GM20431 (cell line): ENCODE results near the gene GATD1.

ENCODE experiments used
- in situ Hi-C: fragments of 300-500 bp; cut with MseI, MboI; formaldehyde crosslinking; loops from one replicate; pipeline ENCODE4 v1.15.0; 2020; ENCODE audit warnings: low sequenced_read_pairs; ENCODE audit not compliant: unreplicated experiment

Gene GATD1

DNA sequence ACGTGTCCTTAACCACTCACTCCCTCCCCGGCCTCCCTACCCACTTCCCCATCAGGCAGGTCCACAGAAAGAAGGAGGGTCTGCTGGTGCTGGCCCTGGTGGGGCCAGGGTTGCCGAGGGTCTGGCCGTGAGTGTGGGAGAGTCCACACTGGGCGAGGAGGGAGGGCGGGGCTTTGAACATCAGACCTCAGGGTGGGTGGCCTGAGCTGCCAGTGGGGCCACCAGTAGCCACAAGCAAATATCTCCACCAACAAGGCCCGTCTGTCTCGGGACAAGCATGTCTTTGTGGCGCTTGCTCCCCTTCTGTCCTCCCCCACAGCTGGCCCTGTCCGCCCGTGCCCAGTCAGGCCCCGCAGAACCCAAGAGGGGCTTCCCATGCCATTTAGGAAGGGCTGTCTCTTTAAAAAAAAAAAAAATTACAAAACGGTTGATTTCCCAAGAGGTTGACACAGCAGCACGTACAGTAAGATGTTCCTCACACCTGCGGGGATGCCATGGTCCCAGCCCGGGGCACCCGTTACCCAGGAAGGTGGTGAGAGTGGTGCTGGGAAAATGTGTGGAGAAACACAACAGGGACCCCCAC, 47.7 kb downstream of the GATD1 start:
- in situ Hi-C loops, result loop anchor here (10.0 kb wide), 1 partner anchor 175 kb away; no protein-coding TSS in a partner anchor

DNA sequence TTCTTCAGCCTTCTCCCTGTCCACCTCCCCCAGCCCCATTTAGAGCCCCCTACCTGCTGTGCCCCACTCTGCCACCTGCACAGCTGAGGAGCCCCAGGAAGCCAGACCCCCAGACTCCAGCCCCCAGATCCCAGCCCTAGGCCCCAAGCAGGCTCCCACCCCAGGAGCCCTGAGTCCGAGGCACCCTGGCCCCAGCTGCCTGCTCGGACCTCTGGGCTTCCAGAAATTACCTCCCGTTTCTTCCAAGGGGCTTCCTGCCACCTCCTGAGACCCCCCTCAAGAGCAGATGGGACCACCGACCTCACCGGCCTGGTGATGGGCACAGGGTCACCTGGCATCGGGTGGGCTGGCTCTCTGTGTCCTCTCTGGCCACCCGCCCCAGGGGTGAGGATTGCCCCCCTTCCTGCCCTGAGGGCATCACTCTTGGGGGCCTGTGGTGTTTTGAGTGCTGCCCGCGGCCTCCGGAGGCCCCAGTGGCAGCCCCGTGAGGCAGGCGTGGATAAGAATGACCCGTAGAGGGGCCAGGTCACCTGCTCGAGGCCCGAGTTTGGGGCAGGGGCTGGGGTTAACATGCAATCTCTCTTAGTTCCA, 48.3 kb downstream of the GATD1 start:
- in situ Hi-C loops, result loop anchor here (10.0 kb wide), 1 partner anchor 174 kb away; no protein-coding TSS in a partner anchor

DNA sequence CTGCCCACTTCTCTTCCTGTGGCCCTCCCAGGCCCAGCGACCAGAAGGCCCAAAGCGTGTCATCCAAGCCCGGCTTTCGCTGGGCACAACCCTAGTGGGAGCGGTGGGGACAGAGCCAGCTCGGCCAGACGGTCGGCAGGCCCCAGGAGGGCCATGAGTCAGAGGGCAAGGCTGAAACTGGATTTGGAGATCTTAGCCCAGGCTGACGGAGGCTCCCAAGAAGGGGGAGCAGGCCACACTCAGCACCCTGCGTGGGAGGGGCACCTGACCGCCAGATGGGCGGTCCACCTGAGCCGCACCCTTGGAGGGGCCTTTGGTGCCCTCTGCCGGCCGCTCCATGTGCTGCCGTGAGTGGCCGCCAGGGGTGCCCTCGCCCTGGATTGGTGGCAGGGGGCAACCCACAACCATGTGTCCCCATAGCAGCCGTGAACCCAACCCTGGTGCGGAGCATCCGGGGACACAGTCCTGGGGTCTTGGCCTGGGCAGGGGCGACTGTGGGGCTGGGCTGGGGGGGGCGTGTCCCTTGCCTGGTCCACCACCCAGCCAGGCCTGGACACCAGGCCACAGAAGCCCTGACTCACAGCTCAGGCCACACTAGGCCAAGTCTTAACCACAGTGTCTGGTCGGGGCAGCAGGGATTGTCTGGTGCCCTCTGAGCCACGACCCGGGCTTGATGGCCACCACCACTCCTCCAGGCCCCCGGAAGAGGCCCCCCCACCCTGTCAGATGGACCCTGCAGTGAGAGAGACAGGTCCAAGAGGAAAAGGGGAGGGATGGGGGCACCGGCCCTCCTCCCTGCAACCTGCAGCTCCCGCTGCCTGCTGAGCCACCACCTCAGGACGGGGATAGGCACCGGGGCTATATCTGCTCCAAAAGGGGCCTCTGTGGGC, 49.2 kb downstream of the GATD1 start:
- in situ Hi-C loops, result loop anchor here (10.0 kb wide), 1 partner anchor 173 kb away; no protein-coding TSS in a partner anchor

DNA sequence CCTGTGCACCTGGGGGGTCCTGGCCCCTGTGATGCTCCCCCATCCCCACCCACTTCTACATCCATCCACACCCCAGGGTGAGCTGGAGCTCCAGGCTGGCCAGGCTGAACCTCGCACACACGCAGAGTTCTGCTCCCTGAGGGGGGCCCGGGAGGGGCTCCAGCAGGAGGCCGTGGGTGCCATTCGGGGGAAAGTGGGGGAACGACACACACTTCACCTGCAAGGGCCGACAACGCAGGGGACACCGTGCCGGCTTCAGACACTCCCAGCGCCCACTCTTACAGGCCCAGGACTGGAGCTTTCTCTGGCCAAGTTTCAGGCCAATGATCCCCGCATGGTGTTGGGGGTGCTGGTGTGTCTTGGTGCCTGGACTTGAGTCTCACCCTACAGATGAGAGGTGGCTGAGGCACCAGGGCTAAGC, 50.0 kb downstream of the GATD1 start:
- in situ Hi-C loops, result loop anchor here (10.0 kb wide), 1 partner anchor 172 kb away; no protein-coding TSS in a partner anchor

DNA sequence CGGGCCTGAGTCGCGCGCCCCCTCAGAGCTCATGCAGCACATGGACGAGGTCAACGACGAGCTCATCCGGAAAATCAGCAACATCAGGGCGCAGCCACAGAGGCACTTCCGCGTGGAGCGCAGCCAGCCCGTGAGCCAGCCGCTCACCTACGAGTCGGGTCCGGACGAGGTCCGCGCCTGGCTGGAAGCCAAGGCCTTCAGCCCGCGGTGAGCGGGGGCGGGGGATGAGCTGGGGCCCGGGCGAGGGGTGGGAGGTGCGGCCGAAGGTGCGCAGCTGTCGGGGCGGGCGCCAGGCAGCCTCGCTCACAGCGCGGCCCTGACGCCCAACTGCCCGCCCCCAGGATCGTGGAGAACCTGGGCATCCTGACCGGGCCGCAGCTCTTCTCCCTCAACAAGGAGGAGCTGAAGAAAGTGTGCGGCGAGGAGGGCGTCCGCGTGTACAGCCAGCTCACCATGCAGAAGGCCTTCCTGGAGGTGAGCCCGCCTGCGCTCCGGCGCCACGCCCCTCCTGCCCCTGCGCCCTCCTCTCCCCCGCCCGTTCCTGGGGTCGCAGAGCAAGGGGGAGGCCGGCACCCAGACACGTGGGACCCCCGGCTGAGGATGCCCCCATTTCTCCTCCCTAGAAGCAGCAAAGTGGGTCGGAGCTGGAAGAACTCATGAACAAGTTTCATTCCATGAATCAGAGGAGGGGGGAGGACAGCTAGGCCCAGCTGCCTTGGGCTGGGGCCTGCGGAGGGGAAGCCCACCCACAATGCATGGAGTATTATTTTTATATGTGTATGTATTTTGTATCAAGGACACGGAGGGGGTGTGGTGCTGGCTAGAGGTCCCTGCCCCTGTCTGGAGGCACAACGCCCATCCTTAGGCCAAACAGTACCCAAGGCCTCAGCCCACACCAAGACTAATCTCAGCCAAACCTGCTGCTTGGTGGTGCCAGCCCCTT, 50.7 kb downstream of the GATD1 start:
- in situ Hi-C loops, result loop anchor here (10.0 kb wide), 1 partner anchor 172 kb away; no protein-coding TSS in a partner anchor

DNA sequence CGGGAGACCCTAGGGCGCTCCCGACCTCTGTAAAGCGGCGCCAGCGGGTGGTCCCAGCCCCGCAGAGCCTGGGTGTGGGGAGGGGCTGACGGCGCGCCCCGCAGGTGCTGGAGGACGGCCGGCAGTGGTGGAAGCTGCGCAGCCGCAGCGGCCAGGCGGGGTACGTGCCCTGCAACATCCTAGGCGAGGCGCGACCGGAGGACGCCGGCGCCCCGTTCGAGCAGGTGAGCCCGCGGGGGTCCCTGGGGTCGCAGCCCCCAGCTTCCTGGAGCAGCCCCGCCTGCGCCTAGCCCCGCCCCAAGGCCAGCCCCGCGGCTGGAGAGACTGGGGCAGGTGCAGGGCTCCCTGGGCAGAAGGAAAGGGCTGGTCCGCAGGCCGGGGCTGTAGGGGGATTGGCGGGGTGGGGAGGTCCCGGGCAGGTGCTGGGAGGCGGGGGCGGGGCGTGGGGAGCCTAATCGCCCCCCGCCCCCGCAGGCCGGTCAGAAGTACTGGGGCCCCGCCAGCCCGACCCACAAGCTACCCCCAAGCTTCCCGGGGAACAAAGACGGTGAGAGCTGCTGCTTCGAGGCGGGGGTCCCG, 51.6 kb downstream of the GATD1 start:
- in situ Hi-C loops, result loop anchor here (10.0 kb wide), 1 partner anchor 171 kb away; no protein-coding TSS in a partner anchor

DNA sequence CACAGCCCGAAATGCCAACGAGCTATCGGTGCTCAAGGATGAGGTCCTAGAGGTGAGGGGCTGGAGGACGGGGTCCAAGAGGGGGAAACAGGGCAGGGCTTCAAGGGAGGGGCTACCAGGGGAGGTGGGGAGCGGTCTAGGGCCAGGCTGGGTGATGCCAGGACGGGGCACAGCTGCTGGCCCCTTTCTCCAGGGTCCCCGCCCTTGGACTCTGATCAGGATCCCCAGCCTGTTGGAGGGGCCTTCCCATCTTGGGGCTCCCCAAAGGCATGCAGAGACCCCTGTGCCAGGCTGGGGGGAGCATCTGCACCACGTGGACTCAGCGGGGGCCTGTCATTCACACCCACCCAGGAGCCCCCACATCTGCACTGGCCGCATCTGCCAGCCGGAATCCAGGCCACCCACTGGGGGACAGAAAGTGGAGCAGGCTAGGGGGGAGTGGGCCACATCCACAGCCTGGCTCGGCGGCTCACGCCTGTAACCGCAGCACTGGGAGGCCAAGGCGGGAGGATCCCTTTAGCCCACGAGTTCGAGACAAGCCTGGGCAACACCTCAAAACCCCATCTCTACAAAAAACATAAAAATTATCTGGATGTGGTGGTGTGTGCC, 52.4 kb downstream of the GATD1 start:
- in situ Hi-C loops, result loop anchor here (10.0 kb wide), 1 partner anchor 170 kb away; no protein-coding TSS in a partner anchor

DNA sequence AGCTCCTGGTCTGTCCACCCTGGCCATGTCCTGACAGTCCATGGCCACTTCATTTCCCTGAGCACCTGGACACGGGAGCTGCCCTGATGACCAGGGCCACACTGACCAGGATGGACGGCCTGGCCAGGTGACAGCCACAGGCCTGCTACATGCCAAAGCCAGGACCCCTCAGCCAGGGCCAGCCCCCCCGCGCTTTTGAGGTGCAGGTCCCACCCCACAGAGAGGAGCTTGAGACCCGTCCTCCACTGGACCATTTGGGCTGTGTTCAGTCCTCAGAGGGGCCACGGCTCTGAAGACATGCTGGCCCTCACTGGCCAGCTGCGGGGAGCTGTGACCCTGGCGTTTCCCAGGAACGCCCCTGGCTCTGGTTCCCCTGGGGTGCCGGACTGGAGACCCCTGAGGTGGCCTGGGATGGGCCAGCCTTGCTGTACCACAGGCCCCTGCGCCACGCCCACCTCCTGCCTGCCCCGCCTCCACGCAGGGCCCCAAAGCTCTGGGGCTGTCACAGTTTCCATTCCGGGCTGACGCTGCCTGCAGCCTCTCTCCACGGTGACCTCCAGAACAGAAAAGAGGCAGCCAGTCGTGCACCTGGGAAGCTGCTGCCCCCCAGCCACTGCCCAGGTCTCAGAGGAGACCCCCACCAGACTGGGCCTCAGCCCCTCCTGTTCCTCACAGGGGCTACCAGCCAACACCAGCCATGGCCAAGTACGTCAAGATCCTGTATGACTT, 53.1 kb downstream of the GATD1 start:
- in situ Hi-C loops, result loop anchor here (10.0 kb wide), 1 partner anchor 169 kb away; no protein-coding TSS in a partner anchor

DNA sequence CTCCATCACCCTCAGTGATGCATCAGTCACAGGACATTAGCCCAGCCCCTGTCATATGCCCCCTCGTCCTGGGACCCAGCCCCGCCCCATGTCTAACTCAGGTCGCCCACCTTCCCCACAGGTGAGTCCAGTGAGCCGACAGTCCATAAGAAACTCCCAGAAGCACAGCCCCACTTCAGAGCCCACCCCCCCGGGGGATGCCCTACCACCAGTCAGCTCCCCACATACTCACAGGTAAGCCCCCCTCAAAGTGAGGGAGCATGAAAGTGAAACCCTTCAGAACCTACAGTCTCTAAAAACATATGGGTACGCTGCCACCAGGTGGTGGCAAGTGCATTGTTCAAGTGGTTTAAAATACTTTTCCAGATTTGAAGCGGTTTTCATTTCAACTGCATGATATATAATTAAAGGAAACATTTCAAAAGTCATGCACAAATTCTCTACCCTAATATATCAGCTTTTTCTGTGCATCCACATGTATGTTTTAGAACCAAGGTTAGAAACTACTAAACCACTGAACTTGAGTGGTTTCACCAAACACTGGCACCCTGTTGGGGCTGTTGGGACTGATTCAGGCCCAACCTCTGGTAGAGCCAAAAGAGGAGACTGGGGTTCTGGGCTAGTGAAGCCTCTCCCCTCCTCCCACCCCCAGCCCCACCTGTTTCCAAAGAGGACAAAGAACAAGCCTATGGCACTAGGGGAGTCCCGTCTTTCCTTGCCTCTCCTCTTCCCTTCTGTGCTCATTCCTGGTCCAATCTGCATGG, 54.0 kb downstream of the GATD1 start:
- in situ Hi-C loops, result loop anchor here (10.0 kb wide), 1 partner anchor 169 kb away; no protein-coding TSS in a partner anchor

DNA sequence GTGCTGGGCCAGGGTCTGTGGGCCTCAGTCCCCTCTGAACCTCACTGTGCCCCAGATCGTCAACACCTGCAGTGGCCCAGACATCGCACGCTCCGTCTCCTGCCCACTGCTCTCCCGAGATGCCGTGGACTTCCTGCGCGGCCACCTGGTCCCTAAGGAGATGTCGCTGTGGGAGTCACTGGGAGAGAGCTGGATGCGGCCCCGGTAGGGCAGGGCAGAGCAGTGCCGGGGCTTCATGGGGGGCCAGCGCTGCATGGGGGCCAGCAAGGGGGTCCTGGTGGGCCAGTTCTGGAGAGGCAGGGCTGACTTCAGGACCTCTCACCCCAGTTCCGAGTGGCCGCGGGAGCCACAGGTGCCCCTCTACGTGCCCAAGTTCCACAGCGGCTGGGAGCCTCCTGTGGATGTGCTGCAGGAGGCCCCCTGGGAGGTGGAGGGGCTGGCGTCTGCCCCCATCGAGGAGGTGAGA, 54.9 kb downstream of the GATD1 start:
- in situ Hi-C loops, result loop anchor here (10.0 kb wide), 1 partner anchor 168 kb away; no protein-coding TSS in a partner anchor

DNA sequence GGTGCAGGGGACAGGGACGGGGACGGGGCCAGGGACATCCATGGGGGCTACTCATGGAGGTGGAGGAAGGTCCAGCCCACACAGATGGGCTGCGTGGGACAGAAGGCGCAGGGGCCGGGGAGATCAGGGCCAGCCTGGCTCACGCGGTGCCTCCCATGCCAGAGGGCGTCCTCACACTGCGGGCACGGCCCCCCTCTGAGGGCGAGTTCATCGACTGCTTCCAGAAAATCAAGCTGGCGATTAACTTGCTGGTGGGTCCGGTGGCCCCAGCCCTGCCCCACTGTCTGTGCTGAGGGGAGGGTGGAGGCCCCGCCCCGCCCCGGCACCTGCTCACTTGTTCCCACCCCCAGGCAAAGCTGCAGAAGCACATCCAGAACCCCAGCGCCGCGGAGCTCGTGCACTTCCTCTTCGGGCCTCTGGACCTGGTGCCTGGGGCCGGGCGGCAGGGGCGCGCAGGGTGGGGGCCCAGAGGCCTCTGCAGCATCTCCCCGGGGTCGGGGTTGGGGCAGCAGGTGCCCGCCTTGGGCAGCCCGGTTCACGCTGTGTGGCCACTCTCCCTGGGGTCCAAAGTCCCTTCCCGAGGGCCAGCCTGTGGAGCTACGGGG, 55.4 kb downstream of the GATD1 start:
- in situ Hi-C loops, result loop anchor here (10.0 kb wide), 1 partner anchor 167 kb away; no protein-coding TSS in a partner anchor

DNA sequence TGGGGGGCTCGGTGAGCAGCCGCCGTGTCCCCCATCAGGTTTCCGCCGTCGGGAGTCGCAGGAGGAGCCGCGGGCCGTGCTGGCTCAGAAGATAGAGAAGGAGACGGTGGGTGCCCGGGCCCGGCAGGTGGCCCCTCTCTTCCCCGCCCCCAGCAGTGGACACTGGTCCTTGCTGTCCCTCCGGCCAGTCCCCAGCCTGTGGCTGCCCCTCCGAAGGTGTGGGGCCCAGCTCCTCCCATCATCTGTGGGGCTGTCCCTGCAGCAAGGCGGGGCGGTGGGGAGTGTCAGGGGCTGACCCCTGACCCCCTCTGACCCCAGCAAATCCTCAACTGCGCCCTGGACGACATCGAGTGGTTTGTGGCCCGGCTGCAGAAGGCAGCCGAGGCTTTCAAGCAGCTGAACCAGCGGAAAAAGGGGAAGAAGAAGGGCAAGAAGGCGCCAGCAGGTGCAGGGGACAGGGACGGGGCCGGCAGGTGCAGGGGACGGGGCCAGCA, 56.0 kb downstream of the GATD1 start:
- in situ Hi-C loops, result loop anchor here (10.0 kb wide), 1 partner anchor 166 kb away; no protein-coding TSS in a partner anchor

DNA sequence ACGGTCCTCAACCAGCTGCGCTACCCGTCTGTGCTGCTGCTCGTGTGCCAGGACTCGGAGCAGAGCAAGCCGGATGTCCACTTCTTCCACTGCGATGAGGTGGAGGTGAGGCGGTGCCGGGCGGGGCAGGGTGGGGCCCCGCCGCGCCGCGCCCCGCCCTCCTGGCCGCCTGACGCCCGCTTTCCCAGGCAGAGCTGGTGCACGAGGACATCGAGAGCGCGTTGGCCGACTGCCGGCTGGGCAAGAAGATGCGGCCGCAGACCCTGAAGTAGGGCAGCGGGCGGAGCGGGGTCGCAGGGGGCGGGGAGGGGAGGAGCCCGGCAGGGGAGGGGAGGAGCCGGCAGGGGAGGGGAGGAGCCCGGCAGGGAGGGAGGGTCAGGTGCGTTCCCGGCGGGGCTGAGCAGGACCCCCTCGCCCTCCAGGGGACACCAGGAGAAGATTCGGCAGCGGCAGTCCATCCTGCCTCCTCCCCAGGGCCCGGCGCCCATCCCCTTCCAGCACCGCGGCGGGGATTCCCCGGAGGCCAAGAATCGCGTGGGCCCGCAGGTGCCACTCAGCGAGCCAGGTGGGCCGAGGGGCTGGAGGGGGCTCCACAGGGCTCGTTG, 56.5 kb downstream of the GATD1 start:
- in situ Hi-C loops, result loop anchor here (10.0 kb wide), 1 partner anchor 166 kb away; no protein-coding TSS in a partner anchor

DNA sequence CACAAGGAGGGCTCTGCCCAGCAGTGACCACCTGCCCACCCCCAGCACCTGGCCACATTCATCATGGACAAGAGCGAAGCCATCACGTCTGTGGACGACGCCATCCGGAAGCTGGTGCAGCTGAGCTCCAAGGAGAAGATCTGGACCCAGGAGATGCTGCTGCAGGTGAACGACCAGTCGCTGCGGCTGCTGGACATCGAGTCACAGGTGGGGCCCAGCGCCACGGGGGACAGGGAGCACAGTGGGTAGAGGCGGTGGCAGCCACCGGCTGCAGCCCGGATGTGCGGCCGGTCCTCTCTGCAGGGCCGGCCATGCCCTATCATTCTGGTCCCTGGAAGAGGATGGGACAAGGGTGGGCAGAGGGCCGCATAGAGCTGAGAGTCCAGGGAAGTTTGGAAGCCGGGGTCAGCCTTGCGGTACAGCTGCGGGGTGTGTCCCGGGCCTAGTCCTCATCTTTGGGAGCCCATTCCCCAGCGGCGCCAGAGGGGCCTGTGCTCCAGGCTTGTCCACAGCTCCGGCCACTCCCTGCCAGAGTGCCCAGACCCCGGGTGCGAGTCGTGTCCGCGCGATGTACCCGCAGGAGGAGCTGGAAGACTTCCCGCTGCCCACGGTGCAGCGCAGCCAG, 57.2 kb downstream of the GATD1 start:
- in situ Hi-C loops, result loop anchor here (10.0 kb wide), 1 partner anchor 165 kb away; no protein-coding TSS in a partner anchor
